Heart right ventricle (tissue), 16 donors: ENCODE data around the gene BRD3OS. TPM values are rescaled to one million over a fixed set of nuclear protein-coding genes. Genes with fewer than 3 reads are reported as not detected.

ENCODE experiments used
- ATAC-seq, 8 donors: fragments of 200-7000 bp; cut with Tn5 transposase; one replicate each; pipeline ENCODE4 v1.9.1; 2020; ENCODE audit warnings: mild to moderate bottlenecking in 8 of 8, moderate library complexity in 8 of 8, moderate number of reproducible peaks in 1 of 8
- DNase-seq, 2 donors: peaks; one replicate each; pipeline ENCODE4 v3.0.0-alpha.2; 2020
- H3K27ac ChIP-seq, 10 donors: fragments of 200-600 bp; sonication (generic) in 2 of 10; one replicate each; pipeline versions ENCODE4 v1.5.0 to v1.8.0; 2020 to 2022; ENCODE audit warnings: mild to moderate bottlenecking in 3 of 10
- H3K27me3 ChIP-seq, 7 donors: fragments of 200-600 bp; one replicate each; pipeline ENCODE4 v1.8.0; 2021 to 2022; ENCODE audit warnings: mild to moderate bottlenecking in 2 of 7
- H3K36me3 ChIP-seq, 9 donors: fragments of 200-600 bp; sonication (generic) in 1 of 9; one replicate each; pipeline versions ENCODE4 v1.5.0 to v1.8.0; 2020 to 2022; ENCODE audit warnings: mild to moderate bottlenecking in 2 of 9
- H3K4me1 ChIP-seq, 9 donors: fragments of 200-600 bp; sonication (generic) in 1 of 9; one replicate each; pipeline versions ENCODE4 v1.5.0 to v1.8.0; 2020 to 2022; ENCODE audit warnings: mild to moderate bottlenecking in 4 of 9
- H3K4me3 ChIP-seq, 10 donors: fragments of 200-600 bp; sonication (generic) in 2 of 10; one replicate each; pipeline versions ENCODE4 v1.5.0 to v1.8.0; 2020 to 2022; ENCODE audit warnings: mild to moderate bottlenecking in 7 of 10, moderate library complexity in 2 of 10
- H3K9me3 ChIP-seq, 11 donors: fragments of 200-600 bp in 10 of 11; sonication (generic) in 2 of 11; one replicate each; pipeline versions ENCODE4 v1.5.0 to v1.8.0; 2013 to 2022; ENCODE audit warnings: mild to moderate bottlenecking in 2 of 11, control low read depth in 1 of 11, moderate library complexity in 1 of 11
- WGBS, 2 donors: extraction: QIAGEN DNeasy Blood & Tissue Kit; methylation state at CpG; one replicate each; pipeline ENCODE4 v1.1.7; 2013; ENCODE audit warnings: inconsistent platforms in 1 of 2; 5-methylcytosine and 5-hydroxymethylcytosine counted together
- intact Hi-C, 10 donors: fragments of 100-400 bp; cut with DNase I; formaldehyde crosslinking; loops; one replicate each; pipeline versions ENCODE4 v1.11.1 to v1.14.2; 2022
- polyA plus RNA-seq, 2 donors: library from polyadenylated mRNA; stranded (reverse); fragments of 200-250 nt; gene quantifications; one replicate each; pipeline ENCODE4 v1.2.3, GENCODE V29; 2013
- total RNA-seq, 10 donors: library from RNA; stranded (reverse); fragmentation: NEBNext Ultra II Directional in 3 of 10; extraction: Animal tissue kit (Norgen Biotek cat#: 25700) in 3 of 10; gene quantifications; one replicate each; pipeline versions ENCODE4 v1.2.1 to v1.2.4, GENCODE V29; 2021 to 2023
- TF ChIP-seq, protein P1 (sequence below), 9 donors: fragments of 200-600 bp; sonication (generic) in 2 of 9; IDR thresholded peaks; one replicate each; pipeline versions ENCODE4 v1.5.0 to v1.8.0; 2021 to 2022; ENCODE audit warnings: antibody characterized with exemption in 9 of 9, mild to moderate bottlenecking in 5 of 9, moderate library complexity in 1 of 9
- donor health status: Arrhythmogenic right ventricular cardiomyopathy.
- donor health status: ischemic (EF 13 %, LVEDD 7.1; RV severe dilation, severe dysfunction).
- donor health status: healthy with polysubstance abuse.
- donor health status: DM: no; HTN: yes; CAD: no.
- donor health status: DM: no; HTN: no; CAD: no.
- donor health status: ischemic (EF 25% LVEDD 6.9; RV normal size, moderate dysfunction).
- donor health status: ischemic (EF 25% LVEDD 5.7; RV mildly dilated, moderate dysfunction).
- donor health status: healthy.
- donor health status: DM: yes; HTN: yes; CAD: no.
- donor health status: Ischemic cardiomyopathy.
- donor health status: ischemic (EF 35%, LVEDD 5.7; RV mildly dilated, moderate dysfunction).
- donor health status: nonischemic (EF 11% LVEDD 7.7; RV severe dilation, severe dysfunction).
- donor health status: DM: yes; HTN: yes; CAD: no.
- donor health status: PGD.
- donor health status: ischemic (EF 29% LVEDD 5.4; RV normal size, mild dysfunction).
- donor health status: nonischemic (EF 23%, LVEDD 6.1; RV moderate dilation, normal function).

BRD3OS gene
- total and polyA plus RNA-seq, 12 donors = 4.1 to 11.6 (median 7.0) TPM

- H3K9me3 ChIP-seq = no peaks in the 10 kb centered on the region
- H3K27ac ChIP-seq = no peak overlapping the region
- TF ChIP-seq, protein P1, sequence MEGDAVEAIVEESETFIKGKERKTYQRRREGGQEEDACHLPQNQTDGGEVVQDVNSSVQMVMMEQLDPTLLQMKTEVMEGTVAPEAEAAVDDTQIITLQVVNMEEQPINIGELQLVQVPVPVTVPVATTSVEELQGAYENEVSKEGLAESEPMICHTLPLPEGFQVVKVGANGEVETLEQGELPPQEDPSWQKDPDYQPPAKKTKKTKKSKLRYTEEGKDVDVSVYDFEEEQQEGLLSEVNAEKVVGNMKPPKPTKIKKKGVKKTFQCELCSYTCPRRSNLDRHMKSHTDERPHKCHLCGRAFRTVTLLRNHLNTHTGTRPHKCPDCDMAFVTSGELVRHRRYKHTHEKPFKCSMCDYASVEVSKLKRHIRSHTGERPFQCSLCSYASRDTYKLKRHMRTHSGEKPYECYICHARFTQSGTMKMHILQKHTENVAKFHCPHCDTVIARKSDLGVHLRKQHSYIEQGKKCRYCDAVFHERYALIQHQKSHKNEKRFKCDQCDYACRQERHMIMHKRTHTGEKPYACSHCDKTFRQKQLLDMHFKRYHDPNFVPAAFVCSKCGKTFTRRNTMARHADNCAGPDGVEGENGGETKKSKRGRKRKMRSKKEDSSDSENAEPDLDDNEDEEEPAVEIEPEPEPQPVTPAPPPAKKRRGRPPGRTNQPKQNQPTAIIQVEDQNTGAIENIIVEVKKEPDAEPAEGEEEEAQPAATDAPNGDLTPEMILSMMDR (IDR thresholded peaks at IDR 0.05) = no peak
- no peak for ATAC-seq
- 92 to 97% methylated on average over 26 of the region's 26 CpGs for WGBS, 2 donors
- DNase-seq = no peak
- intact Hi-C loops = no loop called here
- H3K4me1 ChIP-seq = peaks cover 2 to 36% (median 18%) of the 10 kb centered on the region in 9 donors
- no peaks in the 10 kb centered on the region for H3K36me3 ChIP-seq
- no peak overlapping the region for H3K4me3 ChIP-seq
- no peaks in the 10 kb centered on the region for H3K27me3 ChIP-seq
Observed at GRCh38 chr9:133977421-133978201, 47.7 kb upstream of the BRD3OS start.

DNA sequence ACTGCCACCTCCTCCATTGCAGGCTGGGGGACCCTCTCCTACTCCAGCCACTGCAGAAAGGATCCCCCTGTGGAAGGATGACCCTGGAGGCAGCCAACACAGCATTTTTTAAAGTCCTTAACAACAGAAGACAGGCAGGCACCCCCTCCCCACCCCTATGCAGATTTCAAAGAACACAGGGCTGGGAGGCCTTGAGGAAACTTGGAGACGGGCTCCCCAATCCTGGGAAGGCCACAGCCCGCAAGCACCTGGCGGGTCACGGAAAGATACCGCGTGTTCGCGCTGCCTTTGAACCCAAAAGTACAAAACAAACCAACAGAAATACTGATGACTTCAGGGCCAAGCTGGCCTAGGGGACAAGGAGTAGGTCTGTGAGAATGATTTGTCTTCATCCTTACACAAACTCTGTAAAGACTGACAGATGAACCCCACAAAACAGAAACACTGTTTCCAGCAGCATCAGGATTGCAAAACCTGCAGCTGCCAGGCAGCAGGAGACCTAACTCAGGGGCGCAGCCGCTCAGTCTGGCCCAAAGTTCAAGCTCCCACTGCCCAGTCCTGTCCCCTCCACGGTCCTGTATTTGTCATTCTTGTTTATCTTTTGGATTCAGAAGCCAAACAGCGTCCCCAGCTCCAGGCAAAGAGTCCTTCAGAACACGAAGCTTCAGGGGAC, 46.9 kb upstream of the BRD3OS start:
- Histone ChIP-seq H3K27me3 (no peaks in the 10 kb centered on the region), H3K9me3 (no peaks in the 10 kb centered on the region), H3K27ac (peak overlapping the region in 3 of 10 donors; percentile 49 to 68 (median 66)), H3K36me3 (no peaks in the 10 kb centered on the region), H3K4me1 (peaks cover 2 to 36% (median 18%) of the 10 kb centered on the region in 9 donors), H3K4me3 (no peak overlapping the region)
- intact Hi-C loops = no loop called here
- DNase-seq = no peak
- ATAC-seq = no peak
- TF ChIP-seq, protein P1 (IDR thresholded peaks at IDR 0.05) = no peak
- 88 to 91% methylated on average over 13 of the region's 13 CpGs for WGBS, 2 donors

DNA sequence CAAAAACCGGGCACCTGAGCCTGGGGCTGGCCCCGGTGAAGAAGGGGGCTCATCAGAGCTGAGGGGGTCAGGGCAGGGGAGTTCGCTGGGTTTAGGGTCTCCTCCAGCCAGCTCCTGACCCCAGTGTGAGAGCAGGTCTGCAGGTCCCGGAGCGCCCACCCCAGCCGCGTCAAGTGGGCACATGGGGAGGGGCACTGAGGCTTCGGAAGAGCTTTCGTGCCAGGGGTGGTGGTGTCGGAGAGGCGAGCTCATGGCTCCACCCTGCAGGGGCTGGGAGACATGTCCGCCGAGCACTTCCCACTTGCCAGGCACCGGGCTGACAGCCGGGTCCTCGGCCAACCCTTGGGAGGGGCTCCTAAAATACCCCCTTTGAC, 46.4 kb upstream of the BRD3OS start:
- intact Hi-C loops = no loop called here
- no peak for DNase-seq
- Histone ChIP-seq H3K4me1 (peaks cover 2 to 30% (median 18%) of the 10 kb centered on the region in 9 donors), H3K36me3 (no peaks in the 10 kb centered on the region), H3K27ac (peak overlapping the region in 8 of 10 donors; percentile 7 to 68 (median 60)), H3K4me3 (peak overlapping the region in 9 of 10 donors; percentile 2 to 44 (median 30)), H3K9me3 (no peaks in the 10 kb centered on the region), H3K27me3 (no peaks in the 10 kb centered on the region)
- peak in 3 of 8 donors; percentile 6 to 32 (median 30) for ATAC-seq
- TF ChIP-seq, protein P1 (IDR thresholded peaks at IDR 0.05) = no peak
- WGBS, 2 donors = 46 to 47% methylated on average over 16 of the region's 16 CpGs

DNA sequence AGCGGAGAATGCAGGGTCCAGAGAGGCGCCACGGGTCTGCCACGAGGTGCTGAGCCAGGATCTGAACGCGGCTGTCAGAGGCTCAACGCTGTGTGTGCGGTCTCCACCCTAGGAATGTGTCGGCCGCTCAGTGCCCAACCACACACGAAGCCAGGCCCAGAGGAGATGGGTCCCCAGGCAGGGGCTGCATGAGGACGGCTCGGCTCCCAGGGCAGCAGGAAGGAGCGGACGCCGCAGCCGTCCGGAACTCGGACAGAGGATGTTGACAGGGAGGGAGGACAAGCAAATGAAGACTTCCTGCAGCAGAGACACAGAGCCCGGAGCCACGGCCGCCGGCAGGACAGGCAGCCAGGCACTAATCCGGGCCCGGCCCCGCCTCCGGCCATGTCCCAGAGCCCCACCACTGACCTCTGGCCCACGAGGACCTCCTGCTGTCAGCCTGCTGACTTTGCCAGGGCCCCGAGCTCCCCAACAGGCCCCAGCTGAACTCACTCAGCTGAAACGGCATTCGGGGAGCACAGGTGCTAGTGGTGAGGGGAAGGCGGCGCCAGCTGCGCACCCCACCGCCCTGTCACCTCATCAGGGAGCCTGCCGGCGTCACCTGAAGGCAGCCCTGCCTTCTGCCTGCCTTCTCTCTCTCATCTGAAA, 45.9 kb upstream of the BRD3OS start:
- DNase-seq (peak; percentile 47 to 53), ATAC-seq (peak; percentile 59 to 82 (median 76))
- Histone ChIP-seq H3K4me1 (peaks cover 2 to 29% (median 18%) of the 10 kb centered on the region in 9 donors), H3K4me3 (peak overlapping the region in 9 of 10 donors; percentile 2 to 44 (median 30)), H3K27ac (peak overlapping the region in 8 of 10 donors; percentile 7 to 68 (median 60)), H3K27me3 (no peaks in the 10 kb centered on the region), H3K36me3 (no peaks in the 10 kb centered on the region), H3K9me3 (no peaks in the 10 kb centered on the region)
- 22 to 23% methylated on average over 34 to 37 of the region's 37 CpGs for WGBS, 2 donors
- intact Hi-C loops = no loop called here
- TF ChIP-seq, protein P1 (IDR thresholded peaks at IDR 0.05) = no peak
